GM23338 (cell line): ENCODE results near the gene DBNL.

Source experiments
- CREB1 ChIP-seq: fragments of 250-450 bp; sonication (Bioruptor Pico); IDR thresholded peaks from 2 replicates; pipeline ENCODE4 v1.5.0; 2020; ENCODE audit warnings: low read depth, mild to moderate bottlenecking, moderate library complexity
- CTCF ChIP-seq, 2 experiments: fragments of 200-600 bp in 1 of 2; sonication (generic) in 1 of 2; conservative IDR thresholded peaks; 2 replicates each; pipeline versions ENCODE4 v1.5.1 to v1.6.1; 2016 to 2017; ENCODE audit warnings: antibody characterized with exemption in 2 of 2, low read depth in 2 of 2, mild to moderate bottlenecking in 2 of 2, moderate library complexity in 1 of 2
- ETS1 ChIP-seq: IDR thresholded peaks from 2 replicates; pipeline ENCODE4 v1.6.1; 2016; ENCODE audit warnings: antibody characterized with exemption
- EZH2 ChIP-seq: fragments of 200-600 bp; sonication (generic); IDR thresholded peaks from one replicate; pipeline ENCODE4 v1.8.0; 2017; ENCODE audit warnings: antibody characterized with exemption, mild to moderate bottlenecking, low read depth; ENCODE audit not compliant: unreplicated experiment
- EZH2phosphoT487 ChIP-seq: fragments of 200-600 bp; sonication (generic); IDR thresholded peaks from one replicate; pipeline ENCODE4 v1.8.1; 2018; ENCODE audit warnings: antibody characterized with exemption; ENCODE audit not compliant: unreplicated experiment
- JUNB ChIP-seq: IDR thresholded peaks from one replicate; pipeline ENCODE4 v1.6.1; 2016; ENCODE audit warnings: antibody characterized with exemption; ENCODE audit not compliant: unreplicated experiment
- POLR2AphosphoS5 ChIP-seq: IDR thresholded peaks from 2 replicates; pipeline ENCODE4 v1.6.1; 2016; ENCODE audit warnings: antibody characterized with exemption, low read depth
- REST ChIP-seq: IDR thresholded peaks from one replicate; pipeline ENCODE4 v1.6.1; 2018; ENCODE audit warnings: antibody characterized with exemption; ENCODE audit not compliant: unreplicated experiment
- STAT1 ChIP-seq: IDR thresholded peaks from one replicate; pipeline ENCODE4 v1.6.1; 2016; ENCODE audit warnings: antibody characterized with exemption; ENCODE audit not compliant: unreplicated experiment
- ZNF114 ChIP-seq: fragments of 250-450 bp; sonication (Bioruptor Pico); IDR thresholded peaks from 2 replicates; pipeline ENCODE4 v1.5.0; 2020; ENCODE audit warnings: mild to moderate bottlenecking, moderate library complexity
- ZNF331 ChIP-seq: fragments of 250-450 bp; sonication (Bioruptor Pico); IDR thresholded peaks from 2 replicates; pipeline ENCODE4 v1.5.0; 2020; ENCODE audit warnings: low read depth, mild to moderate bottlenecking, moderate library complexity

GRCh38 chr7:44056681-44057080 is 12.2 kb downstream of the DBNL start:
- no peak for TF ChIP-seq CTCF (conservative IDR thresholded peaks at IDR 0.05; ENCODE audit: low read depth in 2 of 2)
- TF ChIP-seq CREB1 (CRISPR knock-in tag) = no peak
- no peak for TF ChIP-seq EZH2
- TF ChIP-seq REST = no peak
- TF ChIP-seq ETS1 = no peak
- TF ChIP-seq POLR2AphosphoS5 = no peak
- TF ChIP-seq EZH2phosphoT487 = no peak
- TF ChIP-seq ZNF114 = no peak
- no peak for TF ChIP-seq ZNF331 (CRISPR knock-in tag)
- TF ChIP-seq STAT1 = no peak
- no peak for TF ChIP-seq JUNB
